HG03025 (cell line): Measurements from ENCODE around the gene TTLL9.

Source experiments
- ATAC-seq: cut with Tn5 transposase; IDR thresholded peaks from one replicate; pipeline ENCODE4 v1.9.1; 2021; ENCODE audit warnings: mild to moderate bottlenecking, moderate library complexity; ENCODE audit not compliant: unreplicated experiment, low FRiP score

The TTLL9 gene

DNA sequence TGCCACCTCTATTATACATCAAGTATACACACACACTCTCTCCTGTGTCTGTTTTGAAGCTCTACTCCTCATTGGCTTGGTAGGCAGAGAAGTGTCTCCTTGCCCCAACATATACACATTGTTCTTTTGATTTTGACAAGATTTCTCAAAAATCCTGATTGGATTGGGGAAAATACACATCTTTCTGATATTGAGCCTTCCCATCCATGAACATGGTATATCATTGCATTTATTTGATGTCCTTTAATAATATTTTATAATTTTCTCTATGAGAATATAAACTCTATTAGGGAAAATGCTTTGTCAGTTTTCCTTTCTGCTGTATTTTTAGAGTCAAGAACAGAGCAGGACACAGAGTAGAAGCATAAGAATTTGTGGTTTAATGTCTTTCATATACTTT, 7.2 kb downstream of the TTLL9 start:
- no peak for ATAC-seq

DNA sequence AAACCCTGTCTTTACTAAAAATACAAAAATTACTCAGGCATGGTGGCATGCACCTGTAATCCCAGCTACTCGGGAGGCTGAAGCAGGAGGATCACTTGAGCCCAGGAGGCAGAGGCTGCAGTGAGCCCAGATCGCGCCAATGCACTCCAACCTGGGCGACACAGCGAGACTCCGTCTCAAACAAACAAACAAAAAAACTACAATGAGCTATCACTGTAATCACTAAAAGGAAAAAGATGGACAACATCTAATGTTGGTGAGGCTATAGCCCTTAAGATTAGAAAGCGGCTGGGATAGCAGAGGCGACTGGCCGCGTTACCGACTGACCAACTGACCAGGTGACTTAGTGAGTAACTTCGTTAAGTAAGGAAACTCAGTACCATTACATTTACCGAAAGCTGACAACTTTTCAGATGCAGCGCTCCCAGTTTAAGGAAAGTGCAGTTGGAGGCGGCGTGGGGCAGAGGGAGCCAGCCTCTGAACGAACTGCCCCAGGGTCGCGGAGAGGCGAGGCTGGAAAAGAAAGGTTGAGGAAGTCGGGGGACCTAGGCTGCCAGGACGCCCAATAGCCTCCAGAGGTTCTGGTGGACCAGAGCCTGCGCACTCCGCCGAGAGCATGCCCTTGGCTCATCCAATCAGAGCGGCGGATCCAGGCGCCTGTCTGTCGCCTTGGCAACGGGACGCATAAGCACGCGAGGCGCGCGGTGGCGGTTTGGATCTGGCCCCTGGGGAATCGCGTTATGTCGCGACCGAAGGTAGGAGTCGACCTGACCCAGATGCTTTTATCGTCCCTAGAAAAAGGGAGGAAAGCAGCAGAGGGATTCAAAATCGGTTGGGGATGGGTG, 8.9 kb downstream of the TTLL9 start:
- peak; percentile 68 for ATAC-seq

DNA sequence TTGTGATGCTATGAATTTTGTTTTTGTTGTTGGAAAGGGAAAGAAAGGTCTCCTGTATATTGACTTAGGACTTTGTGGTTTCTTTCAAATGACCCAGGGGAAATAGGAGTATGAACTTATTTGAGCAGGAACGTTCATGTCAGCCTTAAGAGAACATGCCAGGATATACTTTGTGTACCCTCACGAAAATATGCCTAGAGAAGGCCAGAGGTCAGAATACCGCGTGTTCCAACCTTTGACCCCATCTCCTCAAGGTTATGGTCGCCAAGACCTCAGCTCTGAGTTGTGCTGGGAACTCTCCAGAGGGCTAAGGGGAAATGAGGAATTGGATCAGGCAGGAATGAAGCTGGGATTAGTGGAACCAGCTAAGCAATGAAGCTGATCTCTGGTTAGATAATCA, 11.5 kb downstream of the TTLL9 start:
- ATAC-seq: no peak

DNA sequence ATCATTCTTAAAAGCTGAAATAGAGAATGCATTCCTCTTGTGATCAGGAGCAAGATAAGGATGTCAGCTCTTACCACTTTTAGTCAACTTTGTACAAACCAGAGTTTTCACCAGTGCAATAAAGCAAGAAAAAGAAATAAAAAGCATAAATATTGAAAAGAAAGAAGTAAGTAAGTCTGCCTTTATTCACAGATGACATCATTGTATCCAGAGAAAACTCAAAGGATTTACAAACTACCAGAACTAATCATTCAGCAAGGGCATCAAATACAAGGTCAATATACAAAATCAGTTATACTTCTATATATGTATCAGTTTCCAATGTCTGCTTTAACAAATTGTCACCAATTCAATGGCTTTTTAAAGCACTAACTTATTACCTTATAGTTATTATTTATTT, 13.4 kb downstream of the TTLL9 start:
- ATAC-seq: no peak

DNA sequence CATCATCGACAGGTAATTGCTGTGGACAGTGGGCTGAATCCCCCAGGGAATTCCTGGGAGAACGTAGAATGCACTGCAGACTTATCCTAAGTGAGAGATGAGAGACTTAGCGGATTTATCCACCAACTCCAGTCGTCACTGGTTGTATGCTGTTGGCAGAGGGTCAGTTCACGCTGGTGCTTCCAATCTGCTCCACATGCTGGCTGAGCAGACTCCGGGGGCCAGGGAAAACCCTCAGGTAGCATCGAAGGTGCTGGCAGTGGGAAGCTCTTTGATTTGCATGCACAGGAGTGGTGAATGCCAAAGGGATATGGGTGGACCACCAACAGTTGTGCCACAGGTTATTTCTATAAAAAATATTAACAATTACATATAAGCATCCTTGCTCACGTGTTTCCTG, 20.2 kb downstream of the TTLL9 start:
- ATAC-seq: no peak

DNA sequence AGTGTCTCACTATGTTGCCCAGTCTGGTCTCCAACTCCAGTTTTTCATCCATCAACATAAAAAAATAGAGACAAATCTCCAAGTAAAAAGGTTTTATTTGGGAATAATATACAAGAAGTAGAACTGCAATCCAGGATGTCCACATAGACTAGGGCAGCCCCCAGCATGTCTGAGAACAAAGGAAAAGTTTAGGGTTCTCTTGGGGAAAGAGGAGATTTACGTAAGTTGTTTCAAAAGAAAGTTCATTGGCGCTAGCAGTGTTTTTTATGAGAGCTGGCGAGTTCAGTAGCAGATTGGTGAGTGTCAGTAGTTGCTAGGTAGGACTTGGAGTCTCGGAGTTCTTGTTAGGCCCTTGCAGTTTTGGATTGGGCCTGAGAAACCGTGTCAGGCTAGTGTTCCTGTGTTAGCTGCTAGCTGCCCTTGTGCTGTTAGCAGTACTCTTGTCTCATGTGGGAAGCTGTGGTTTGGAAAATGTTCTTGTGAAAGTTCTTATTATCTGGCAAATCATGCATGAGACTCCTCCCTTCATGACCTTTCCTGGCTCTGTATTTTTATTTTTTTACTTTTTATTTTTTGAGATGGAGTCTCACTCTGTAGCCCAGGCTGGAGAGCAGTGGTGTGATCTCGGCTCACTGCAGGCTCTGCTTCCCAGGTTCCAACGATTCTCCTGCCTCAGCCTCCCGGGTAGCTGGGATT, 24.7 kb downstream of the TTLL9 start:
- peak; percentile 85 for ATAC-seq

DNA sequence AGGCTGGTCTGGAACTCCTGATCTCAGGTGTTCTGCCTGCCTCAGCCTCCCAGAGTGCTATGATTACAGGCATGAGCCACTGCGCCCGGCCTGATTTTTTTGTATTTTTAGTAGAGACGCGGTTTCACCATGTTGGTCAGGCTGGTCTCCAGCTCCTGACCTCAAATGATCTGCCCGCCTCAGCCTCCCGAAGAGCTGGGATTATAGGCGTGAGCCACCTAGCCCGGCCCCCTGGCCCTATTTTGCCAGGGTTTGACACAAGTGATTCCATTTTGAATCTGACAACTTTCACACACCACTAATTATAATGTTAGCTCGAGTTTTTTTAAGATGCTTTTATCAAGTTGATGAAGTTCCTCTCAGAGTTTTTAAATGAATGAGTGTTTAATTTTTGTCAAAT, 25.6 kb downstream of the TTLL9 start:
- no peak for ATAC-seq

DNA sequence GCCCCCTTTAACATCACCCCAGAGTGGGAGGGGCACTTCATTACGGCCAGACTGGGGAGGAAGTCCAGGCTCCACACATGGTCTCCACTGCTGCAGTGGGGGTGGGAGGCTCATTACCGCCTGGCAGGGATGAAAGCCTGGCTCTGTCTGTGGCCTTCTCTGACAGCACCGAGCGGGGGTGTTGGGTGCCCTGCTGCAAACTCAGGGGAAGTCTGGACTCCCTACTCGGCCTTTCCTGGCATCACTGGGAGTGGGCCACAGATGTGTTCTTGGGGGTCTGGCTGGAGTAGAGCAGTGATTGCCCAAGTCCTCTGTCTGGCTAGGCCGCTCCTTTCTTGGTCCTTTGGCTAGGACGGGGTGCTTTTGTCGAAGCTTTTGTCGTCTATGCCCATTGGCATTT, 27.1 kb downstream of the TTLL9 start:
- no peak for ATAC-seq

DNA sequence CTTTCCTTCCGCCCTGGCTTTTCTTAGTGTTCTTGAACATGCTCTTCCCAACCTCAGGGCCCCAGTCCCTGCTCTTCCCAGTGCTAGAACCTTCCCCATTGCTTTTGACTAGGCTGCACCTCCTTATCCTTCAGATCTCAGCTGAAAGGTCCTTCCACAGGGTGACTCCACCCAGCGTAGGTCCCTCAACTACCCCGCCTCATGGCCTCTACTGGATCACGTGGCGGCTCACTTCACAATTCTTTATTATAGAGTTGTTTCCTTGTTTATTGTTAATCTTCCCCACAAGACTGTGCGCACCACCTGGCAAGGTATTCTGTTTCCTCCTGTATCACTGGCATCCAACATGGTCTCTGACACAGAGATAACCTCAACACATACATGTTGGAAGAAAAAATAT, 31.2 kb downstream of the TTLL9 start:
- no peak for ATAC-seq

DNA sequence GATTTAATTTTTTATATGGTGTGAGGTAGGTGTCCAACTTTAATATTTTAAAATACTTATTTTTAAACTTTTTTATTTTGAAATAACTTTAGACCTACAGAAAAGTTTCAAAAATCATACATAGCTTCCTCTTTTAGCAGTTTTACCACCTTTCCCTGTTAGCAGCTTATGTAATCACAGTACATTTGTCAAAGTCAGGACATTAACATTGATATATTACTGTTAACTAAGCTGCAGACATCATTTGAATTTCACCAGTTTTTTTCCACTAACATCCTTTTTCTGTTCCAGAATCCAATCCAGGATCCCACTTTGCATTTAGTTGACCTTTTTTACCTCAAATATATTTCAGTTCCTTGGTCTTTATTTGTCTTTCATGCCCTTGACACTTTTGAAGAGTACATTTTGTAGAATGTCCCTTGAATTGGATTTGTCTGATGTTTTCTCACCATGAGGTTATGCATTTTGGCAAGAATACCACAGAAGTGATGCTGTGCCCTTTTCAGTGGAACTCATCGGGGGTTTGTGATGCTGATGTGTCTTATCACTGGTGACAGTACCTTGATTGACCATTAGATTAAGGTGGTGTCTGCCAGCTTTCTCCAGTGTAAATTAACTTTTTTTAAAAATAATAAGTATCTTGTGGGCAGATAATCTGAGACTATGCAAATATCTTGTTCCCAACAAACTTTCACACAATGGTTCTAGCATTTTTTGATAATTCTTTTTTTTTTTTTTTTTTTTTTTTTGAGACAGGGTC, 33.4 kb downstream of the TTLL9 start:
- no peak for ATAC-seq

DNA sequence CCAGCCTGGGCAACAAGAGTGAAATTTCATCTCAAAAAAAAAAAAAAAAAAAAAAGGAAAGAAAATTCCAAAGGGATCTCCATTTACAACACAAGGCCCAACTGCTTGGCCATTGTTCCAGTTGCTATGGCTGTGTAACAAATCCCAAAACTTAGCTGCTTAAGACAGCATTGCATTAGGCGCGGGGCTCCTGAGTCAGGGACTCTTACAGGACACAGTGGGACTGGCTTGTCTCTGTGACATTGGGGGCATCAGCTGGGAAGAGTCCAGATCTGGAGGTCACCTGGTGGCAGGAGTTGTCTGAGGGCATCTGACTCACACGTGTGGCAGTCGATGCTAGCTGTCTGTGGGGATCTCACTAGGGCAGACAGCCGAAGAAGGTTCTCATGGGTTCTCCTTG, 35.6 kb downstream of the TTLL9 start:
- ATAC-seq: no peak

DNA sequence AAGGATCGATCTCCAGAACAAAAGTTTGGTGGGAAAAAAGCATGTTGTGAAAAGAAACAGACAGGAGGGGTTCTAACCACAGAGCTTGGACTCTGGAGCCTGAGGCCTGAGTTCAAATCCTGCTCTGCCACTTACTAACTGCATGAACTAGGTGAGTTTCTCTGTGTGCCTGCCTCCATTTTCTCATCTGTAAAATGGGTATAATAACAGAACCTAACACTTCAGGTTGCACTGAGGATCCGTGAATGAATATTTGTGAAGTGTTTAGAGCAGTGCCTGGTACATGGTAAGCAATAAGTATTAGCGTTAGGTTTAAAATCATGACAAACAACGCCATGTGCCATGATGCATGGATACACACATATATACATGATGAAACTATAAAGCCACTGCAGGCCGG, 36.6 kb downstream of the TTLL9 start:
- no peak for ATAC-seq

DNA sequence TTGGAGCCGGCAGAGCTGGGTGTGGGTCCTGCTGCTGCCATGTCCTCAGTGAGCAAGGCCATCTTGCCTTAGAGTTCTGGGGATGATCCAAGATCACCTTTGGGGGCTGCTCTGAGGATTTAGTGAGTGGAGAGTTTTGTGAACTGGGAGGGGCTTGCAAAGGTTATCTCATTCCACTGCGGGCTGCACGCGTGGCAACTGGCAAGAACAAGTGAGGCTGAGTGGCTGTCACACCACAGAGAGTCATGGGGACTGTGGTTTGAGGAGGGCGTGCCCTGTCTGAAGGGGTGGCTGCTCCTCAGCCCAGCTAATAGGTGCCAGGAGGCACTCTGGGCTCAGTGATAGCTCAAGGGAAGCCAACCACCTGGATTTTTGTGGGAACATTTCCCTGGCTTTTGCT, 37.6 kb downstream of the TTLL9 start:
- ATAC-seq: no peak

DNA sequence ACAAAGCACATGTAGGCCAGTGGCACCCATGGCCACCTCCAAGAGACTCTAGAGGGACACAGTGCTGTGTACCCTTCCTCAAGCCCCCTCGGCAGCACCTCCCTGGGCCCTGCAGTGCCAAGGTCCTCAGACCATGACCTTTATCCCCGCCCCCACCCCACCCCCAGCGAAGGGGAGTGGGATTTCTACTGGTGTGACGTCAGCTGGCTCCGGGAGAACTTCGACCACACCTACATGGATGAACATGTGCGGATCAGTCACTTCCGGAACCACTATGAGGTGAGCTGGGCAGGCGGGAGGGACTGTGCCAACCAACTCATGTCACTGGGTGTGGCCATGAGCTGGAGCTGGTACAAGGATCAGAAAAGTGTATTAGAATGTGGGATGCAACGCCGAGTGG, 38.0 kb downstream of the TTLL9 start:
- no peak for ATAC-seq

DNA sequence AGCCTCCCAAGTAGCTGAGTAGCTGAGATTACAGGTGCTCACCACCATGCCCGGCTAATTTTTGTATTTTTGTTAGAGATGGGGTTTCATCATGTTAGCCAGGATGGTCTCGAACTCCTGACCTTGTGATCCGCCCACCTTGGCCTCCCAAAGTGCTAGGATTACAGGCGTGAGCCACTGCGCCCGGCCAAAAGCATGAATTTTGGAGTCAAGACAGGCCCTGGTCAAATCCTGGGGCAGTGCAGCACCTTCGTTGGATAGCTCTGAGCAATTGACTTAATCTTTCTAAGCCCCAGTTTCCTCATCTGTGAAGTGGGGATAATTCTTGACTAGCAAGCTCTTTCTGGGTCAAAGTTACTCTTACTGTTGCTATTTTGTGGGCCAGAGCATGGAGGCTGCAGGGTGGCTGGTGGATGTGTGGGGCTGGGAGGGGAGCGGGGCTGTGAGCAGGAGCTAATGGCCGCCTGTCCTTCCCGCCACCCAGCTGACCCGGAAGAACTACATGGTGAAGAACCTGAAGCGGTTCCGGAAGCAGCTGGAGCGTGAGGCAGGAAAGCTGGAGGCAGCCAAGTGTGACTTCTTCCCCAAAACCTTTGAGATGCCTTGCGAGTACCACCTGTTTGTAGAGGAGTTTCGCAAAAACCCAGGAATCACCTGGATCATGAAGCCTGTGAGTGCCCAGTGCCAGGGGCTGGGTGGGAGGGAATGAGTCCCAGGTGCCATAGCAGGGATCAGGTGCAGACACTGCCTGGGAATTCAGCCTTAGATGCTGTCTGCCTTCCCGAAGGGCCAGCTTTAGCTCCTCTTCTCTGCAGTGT, 39.0 kb downstream of the TTLL9 start:
- no peak for ATAC-seq

DNA sequence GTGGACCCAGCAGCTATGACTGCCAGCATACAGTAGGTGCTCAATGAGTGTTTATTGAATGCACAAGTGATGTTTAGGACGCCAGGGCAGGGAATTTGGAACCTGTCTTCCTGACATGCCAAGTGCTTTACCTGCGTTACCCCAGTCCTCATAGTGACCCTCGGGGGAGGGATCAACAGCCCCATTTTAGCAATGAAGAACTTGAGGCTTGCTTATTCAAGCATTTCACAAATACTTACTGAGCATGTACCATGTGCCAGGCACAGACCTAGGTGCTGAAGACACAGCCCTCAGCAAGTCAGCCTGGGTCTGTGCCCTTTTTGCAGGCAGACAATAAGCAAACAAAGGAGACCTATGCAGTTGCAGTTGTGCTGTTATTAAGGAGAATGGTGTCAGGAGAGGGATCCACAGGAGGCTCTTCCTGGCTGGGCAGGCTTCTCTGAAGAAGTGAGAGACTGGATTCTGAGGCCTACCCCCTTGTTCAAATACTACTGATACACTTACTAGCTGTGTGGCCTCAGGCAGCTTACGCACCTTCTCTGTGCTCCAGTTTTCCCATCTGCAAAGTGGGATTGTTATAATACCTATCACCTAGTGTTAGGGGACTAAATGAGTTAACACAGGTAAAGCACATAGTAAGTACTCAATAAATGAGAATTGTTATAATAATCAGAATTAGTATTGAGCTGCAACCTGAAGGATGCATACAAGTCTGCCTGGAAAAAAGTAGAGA, 39.8 kb downstream of the TTLL9 start:
- no peak for ATAC-seq

DNA sequence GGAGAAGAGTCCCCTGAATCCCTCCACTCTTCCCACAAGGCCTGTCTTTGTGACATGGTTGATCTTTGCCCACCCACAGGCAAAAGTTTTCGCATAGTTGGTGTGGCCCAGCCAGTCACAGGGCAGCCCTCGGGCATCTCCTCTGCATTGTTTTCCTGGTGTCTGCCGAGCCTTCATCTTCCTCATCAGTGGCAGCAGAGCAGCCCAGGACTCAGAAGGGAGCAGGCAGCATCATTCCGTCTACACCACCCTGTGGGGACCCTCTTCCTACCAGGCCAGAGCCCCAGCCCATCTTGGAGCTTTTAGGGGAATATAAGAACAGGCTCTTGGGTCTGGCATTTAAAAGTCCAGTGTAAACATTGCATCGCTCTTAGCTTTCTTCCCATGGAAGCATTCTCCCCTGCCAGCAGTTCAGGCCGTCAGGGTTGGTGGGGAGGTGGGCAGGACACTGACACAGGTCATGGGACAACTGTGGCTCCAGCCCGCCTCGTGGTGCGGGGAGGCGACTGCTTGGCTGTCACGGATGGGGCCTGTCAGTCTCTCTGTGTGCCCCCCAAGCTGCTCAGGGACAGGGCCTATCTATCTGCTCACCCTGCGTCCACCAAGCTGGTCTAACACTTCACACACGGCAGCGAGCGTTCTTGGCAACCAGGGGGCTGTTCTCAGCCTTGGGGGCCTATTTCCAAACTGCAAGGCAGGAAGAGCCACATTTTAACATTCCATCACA, 43.2 kb downstream of the TTLL9 start:
- no peak for ATAC-seq

DNA sequence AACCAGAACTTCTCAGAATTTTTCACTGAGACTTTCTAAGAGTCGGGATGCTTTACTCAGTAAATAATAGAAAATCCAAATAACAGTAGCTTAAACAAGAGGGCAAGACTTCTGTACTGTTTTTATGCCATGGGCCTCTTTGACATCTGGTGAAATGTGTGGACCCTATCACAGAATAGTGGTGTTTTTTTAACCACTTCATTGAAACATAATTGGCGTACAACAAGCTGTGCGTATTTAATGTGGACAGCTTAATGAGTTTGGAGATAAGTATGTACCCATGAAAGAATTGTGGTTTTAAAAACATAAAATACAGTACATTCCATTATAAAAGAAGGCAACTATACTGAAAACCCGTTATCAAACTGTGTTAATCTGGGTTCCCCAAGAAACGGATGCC, 43.7 kb downstream of the TTLL9 start:
- no peak for ATAC-seq
